ENCODE measurements around the gene PATJ. TPM values are rescaled to one million over a fixed set of nuclear protein-coding genes. Genes with fewer than 3 reads are reported as not detected.
"Not testable (repeated sequence)": the region's sequence is repeated elsewhere in the genome, so short reads cannot be mapped to it uniquely, and the experiment has no call there.

Gene PATJ
- total RNA-seq, 4 donors from 2014 or later: 47.6 to 105 (median 70.8) TPM

- no peak for DNase-seq
- intact Hi-C loops (cut with DNase I): no loop called here
These were observed 30.3 kb upstream of the PATJ start for GRCh38 chr1:61711969-61712368.

GRCh38 chr1:61718996-61719663, 23.1 kb upstream of the PATJ start:
- 82 to 87% methylated on average over 8 of the region's 8 CpGs for WGBS, 2 donors
- Histone ChIP-seq H3K4me1 (peaks cover 6 to 27% (median 11%) of the 10 kb centered on the region in 3 donors), H3K36me3 (peaks cover 0 to 61% (median 0%) of the 10 kb centered on the region in 3 donors)
- H3K9me3 ChIP-seq; DNase-seq; H3K4me3 ChIP-seq; intact Hi-C loops (cut with DNase I); H3K27ac ChIP-seq; H3K27me3 ChIP-seq: not testable (repeated sequence)

More at GRCh38 chr1:61711969-61712368, 30.3 kb upstream of the PATJ start:
- H3K9me3 ChIP-seq: no peaks in the 10 kb centered on the region
- no peak for TF ChIP-seq POLR2A (IDR thresholded peaks at IDR 0.05)
- no peak for TF ChIP-seq CTCF (IDR thresholded peaks at IDR 0.05)
- no peaks in the 10 kb centered on the region for H3K4me1 ChIP-seq
- no peaks in the 10 kb centered on the region for H3K27me3 ChIP-seq
- H3K36me3 ChIP-seq: peaks cover 0 to 69% (median 14%) of the 10 kb centered on the region in 3 donors
- H3K4me3 ChIP-seq: no peak overlapping the region
- H3K27ac ChIP-seq: no peak overlapping the region

- Histone ChIP-seq H3K36me3 (peaks cover 0 to 27% (median 0%) of the 10 kb centered on the region in 3 donors), H3K27me3 (no peaks in the 10 kb centered on the region), H3K9me3 (no peaks in the 10 kb centered on the region), H3K4me3 (peak overlapping the region; percentile 77 to 97 (median 85)), H3K27ac (peak overlapping the region; percentile 91 to 98 (median 98)), H3K4me1 (peaks cover 8 to 39% (median 17%) of the 10 kb centered on the region in 3 donors)
- intact Hi-C loops (cut with DNase I): no loop called here
- DNase-seq: no peak
- TF ChIP-seq CTCF (IDR thresholded peaks at IDR 0.05): no peak
- no peak for TF ChIP-seq POLR2A (IDR thresholded peaks at IDR 0.05)
- 0% methylated on average over 3 of the region's 3 CpGs for WGBS, 2 donors
These were observed 17.8 kb upstream of the PATJ start for GRCh38 chr1:61724506-61724812.

GRCh38 chr1:61724813-61725694, 17.2 kb upstream of the PATJ start, which contains the start of gene TM2D1:
Gene TM2D1 (minus strand): TSS chr1:61725141. CDS start chr1:61725120, 21 bp downstream.
- Histone ChIP-seq H3K9me3 (no peaks in the 10 kb centered on the region), H3K27me3 (no peaks in the 10 kb centered on the region), H3K4me1 (peaks cover 8 to 39% (median 17%) of the 10 kb centered on the region in 3 donors), H3K27ac (peak within 1 kb of the TSS; percentile 91 to 98 (median 98)), H3K4me3 (peak within 1 kb of the TSS; percentile 77 to 97 (median 85)), H3K36me3 (peaks cover 0 to 21% (median 0%) of the 10 kb centered on the region in 3 donors)
- DNase-seq: peak; percentile 22
- TF ChIP-seq CTCF (IDR thresholded peaks at IDR 0.05): no peak
- peak in 3 of 4 donors; percentile 48 to 89 (median 81) for TF ChIP-seq POLR2A (IDR thresholded peaks at IDR 0.05)
- 0 to 2% methylated on average over 14 to 27 of the region's 45 CpGs for whole genome bisulfite sequencing, 2 donors
- intact Hi-C loops (cut with DNase I): no loop called here

GRCh38 chr1:61727544-61727943, 14.7 kb upstream of the PATJ start:
- TF ChIP-seq CTCF (IDR thresholded peaks at IDR 0.05): no peak
- no peak for TF ChIP-seq POLR2A (IDR thresholded peaks at IDR 0.05)

GRCh38 chr1:61730679-61731078, 11.6 kb upstream of the PATJ start:
- 0% methylated on average over 1 of the region's 1 CpG for WGBS, 2 donors
- H3K27me3 ChIP-seq; H3K9me3 ChIP-seq; H3K4me3 ChIP-seq; H3K27ac ChIP-seq; DNase-seq; H3K4me1 ChIP-seq; H3K36me3 ChIP-seq; intact Hi-C loops (cut with DNase I): not testable (repeated sequence)

More at GRCh38 chr1:61727544-61727943, 14.7 kb upstream of the PATJ start:
- Histone ChIP-seq H3K9me3 (no peaks in the 10 kb centered on the region), H3K36me3 (no peaks in the 10 kb centered on the region), H3K27me3 (no peaks in the 10 kb centered on the region), H3K4me3 (no peak overlapping the region), H3K4me1 (peaks cover 8 to 29% (median 17%) of the 10 kb centered on the region in 3 donors), H3K27ac (no peak overlapping the region)
- intact Hi-C loops (cut with DNase I): no loop called here
- DNase-seq: no peak
- WGBS, 2 donors: 80 to 87% methylated on average over 3 of the region's 3 CpGs

Measured in esophagus squamous epithelium (tissue), 5 donors.